DND-41 (cell line): Measurements from ENCODE around the gene PIGO.

ENCODE experiments used
- EZH2 ChIP-seq: IDR thresholded peaks from 3 replicates; pipeline ENCODE4 v1.6.1; 2012; ENCODE audit warnings: borderline replicate concordance, low read depth, mild to moderate bottlenecking, moderate library complexity, low read length, inconsistent platforms; ENCODE audit not compliant: severe bottlenecking
- TF ChIP-seq, protein P1 (sequence below): IDR thresholded peaks from 2 replicates; pipeline ENCODE4 v1.5.1; 2012; ENCODE audit warnings: borderline replicate concordance, low read length, moderate library complexity, mild to moderate bottlenecking; ENCODE audit not compliant: poor library complexity, severe bottlenecking; ENCODE audit errors: extremely low read depth

DNA sequence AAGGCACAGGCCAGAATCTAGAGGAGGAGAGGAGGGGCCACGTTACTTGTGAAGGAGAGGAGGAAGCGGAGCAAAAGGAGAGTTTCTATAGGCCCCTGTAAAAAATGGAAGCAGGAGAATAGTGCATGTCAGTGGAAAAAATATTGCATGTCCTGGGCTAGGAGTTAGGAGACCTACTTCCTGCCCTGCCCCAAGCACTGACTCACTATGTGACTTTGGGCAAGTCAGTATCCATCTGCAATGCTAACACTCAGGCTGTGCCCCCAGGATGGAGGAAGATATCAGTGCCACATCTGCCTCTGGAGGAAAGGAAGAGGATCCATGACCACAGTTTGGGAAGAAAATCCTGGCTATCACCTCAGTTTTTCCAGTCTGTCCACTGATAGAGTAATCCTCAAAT is 7.0 kb downstream of the PIGO start:
- TF ChIP-seq, protein P1, sequence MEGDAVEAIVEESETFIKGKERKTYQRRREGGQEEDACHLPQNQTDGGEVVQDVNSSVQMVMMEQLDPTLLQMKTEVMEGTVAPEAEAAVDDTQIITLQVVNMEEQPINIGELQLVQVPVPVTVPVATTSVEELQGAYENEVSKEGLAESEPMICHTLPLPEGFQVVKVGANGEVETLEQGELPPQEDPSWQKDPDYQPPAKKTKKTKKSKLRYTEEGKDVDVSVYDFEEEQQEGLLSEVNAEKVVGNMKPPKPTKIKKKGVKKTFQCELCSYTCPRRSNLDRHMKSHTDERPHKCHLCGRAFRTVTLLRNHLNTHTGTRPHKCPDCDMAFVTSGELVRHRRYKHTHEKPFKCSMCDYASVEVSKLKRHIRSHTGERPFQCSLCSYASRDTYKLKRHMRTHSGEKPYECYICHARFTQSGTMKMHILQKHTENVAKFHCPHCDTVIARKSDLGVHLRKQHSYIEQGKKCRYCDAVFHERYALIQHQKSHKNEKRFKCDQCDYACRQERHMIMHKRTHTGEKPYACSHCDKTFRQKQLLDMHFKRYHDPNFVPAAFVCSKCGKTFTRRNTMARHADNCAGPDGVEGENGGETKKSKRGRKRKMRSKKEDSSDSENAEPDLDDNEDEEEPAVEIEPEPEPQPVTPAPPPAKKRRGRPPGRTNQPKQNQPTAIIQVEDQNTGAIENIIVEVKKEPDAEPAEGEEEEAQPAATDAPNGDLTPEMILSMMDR, result no peak
- TF ChIP-seq EZH2, result no peak
